ENCODE results near the gene TMEM121B.

The TMEM121B gene

GRCh38 chr22:17091851-17092250, 29.3 kb downstream of the TMEM121B start:
- no peak for DNase-seq (ENCODE audit: low read depth in 2 of 2)

- no peak for DNase-seq (ENCODE audit: low read depth in 2 of 2)
These were observed 30.6 kb downstream of the TMEM121B start for GRCh38 chr22:17090550-17090949.

- DNase-seq (ENCODE audit: low read depth in 2 of 2): no peak
These were observed 33.5 kb downstream of the TMEM121B start for GRCh38 chr22:17087498-17088131.

GRCh38 chr22:17086788-17087497, 34.2 kb downstream of the TMEM121B start:
- DNase-seq (ENCODE audit: low read depth in 2 of 2): no peak

- no peak for DNase-seq (ENCODE audit: low read depth in 2 of 2)
These were observed 34.9 kb downstream of the TMEM121B start for GRCh38 chr22:17086296-17086695.

GRCh38 chr22:17085277-17086181, 35.6 kb downstream of the TMEM121B start:
- no peak for DNase-seq (ENCODE audit: low read depth in 2 of 2)

GRCh38 chr22:17084554-17085276, 36.4 kb downstream of the TMEM121B start, which contains the start of gene IL17RA:
TSS of gene IL17RA (plus strand) at chr22:17085000. CDS start at chr22:17085092, 92 bp downstream.
- DNase-seq (ENCODE audit: low read depth in 2 of 2): peak; percentile 89 to 91

- no peak for DNase-seq (ENCODE audit: low read depth in 2 of 2)
These were observed 37.2 kb downstream of the TMEM121B start for GRCh38 chr22:17083811-17084441.

GRCh38 chr22:17083255-17083654, 37.9 kb downstream of the TMEM121B start:
- DNase-seq (ENCODE audit: low read depth in 2 of 2): no peak

GRCh38 chr22:17079572-17079971, 41.6 kb downstream of the TMEM121B start:
- DNase-seq (ENCODE audit: low read depth in 2 of 2): no peak

GRCh38 chr22:17077255-17077654, 43.9 kb downstream of the TMEM121B start:
- DNase-seq (ENCODE audit: low read depth in 2 of 2): no peak

- DNase-seq (ENCODE audit: low read depth in 2 of 2): no peak
These were observed 46.5 kb downstream of the TMEM121B start for GRCh38 chr22:17074648-17075002.

GRCh38 chr22:17072877-17073276, 48.3 kb downstream of the TMEM121B start:
- DNase-seq (ENCODE audit: low read depth in 2 of 2): no peak
